Measurements from ENCODE around the gene CEP128. TPM values are rescaled to one million over a fixed set of nuclear protein-coding genes. Genes with fewer than 3 reads are reported as not detected.

CEP128 gene
- total RNA-seq, 2 experiments from 2014 or later, result 12.3 to 13.0 TPM

DNA sequence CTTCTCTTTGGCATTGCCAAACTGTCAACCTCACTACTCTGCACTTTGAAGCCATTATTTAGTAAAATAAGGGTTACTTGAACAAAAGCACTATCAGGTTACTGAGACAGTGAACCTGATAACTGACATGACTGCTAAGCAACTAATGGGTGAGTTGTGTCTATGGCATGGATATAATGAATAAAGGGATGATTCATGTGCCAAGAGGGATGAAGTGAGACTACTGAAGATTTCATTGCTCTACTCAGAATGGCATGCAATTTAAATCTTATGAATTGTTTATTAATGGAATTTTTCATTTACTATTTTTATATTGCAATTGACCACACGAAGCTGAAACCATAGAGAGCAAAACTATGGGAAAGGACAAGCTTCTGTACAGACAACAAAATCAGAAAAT lies 74.4 kb downstream of the CEP128 start:
- no peak for DNase-seq
- H3K4me1 ChIP-seq (ENCODE audit: insufficient read depth, low read length), result no peaks in the 10 kb centered on the region
- Mint-ChIP-seq H3K4me3 (no peak overlapping the region), H3K27ac (no peak overlapping the region), H3K27me3 (no peaks in the 10 kb centered on the region), H3K9me3 (peaks cover 12% of the 10 kb centered on the region), H3K36me3 (ENCODE audit: low read depth) (peaks cover 71% of the 10 kb centered on the region), H3K4me1 (ENCODE audit: low read depth) (no peaks in the 10 kb centered on the region)
- no peaks in the 10 kb centered on the region for H3K27me3 ChIP-seq (ENCODE audit: control insufficient read depth in 1 of 2, insufficient read depth in 2 of 2, low read length in 2 of 2)
- H3K9me3 ChIP-seq (ENCODE audit: control insufficient read depth in 1 of 2, insufficient read depth in 1 of 2, low read length in 2 of 2), result peaks cover 6 to 20% of the 10 kb centered on the region in 2 experiments
- TF ChIP-seq, protein P1, sequence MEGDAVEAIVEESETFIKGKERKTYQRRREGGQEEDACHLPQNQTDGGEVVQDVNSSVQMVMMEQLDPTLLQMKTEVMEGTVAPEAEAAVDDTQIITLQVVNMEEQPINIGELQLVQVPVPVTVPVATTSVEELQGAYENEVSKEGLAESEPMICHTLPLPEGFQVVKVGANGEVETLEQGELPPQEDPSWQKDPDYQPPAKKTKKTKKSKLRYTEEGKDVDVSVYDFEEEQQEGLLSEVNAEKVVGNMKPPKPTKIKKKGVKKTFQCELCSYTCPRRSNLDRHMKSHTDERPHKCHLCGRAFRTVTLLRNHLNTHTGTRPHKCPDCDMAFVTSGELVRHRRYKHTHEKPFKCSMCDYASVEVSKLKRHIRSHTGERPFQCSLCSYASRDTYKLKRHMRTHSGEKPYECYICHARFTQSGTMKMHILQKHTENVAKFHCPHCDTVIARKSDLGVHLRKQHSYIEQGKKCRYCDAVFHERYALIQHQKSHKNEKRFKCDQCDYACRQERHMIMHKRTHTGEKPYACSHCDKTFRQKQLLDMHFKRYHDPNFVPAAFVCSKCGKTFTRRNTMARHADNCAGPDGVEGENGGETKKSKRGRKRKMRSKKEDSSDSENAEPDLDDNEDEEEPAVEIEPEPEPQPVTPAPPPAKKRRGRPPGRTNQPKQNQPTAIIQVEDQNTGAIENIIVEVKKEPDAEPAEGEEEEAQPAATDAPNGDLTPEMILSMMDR (IDR thresholded peaks at IDR 0.05), result no peak
- H3K36me3 ChIP-seq (ENCODE audit: insufficient read depth, low read length), result peaks cover 2% of the 10 kb centered on the region
- intact Hi-C loops (cut with DNase I, micrococcal nuclease), result no loop called here
- ChIA-PET CTCF (no interaction called here), POLR2A (no interaction called here)
- ATAC-seq (ENCODE audit: poor library complexity), result no peak
- no peak overlapping the region for H3K4me3 ChIP-seq (ENCODE audit: low read length)
- H3K27ac ChIP-seq (ENCODE audit: low read depth in 1 of 2, low read length in 2 of 2), result no peak overlapping the region

DNA sequence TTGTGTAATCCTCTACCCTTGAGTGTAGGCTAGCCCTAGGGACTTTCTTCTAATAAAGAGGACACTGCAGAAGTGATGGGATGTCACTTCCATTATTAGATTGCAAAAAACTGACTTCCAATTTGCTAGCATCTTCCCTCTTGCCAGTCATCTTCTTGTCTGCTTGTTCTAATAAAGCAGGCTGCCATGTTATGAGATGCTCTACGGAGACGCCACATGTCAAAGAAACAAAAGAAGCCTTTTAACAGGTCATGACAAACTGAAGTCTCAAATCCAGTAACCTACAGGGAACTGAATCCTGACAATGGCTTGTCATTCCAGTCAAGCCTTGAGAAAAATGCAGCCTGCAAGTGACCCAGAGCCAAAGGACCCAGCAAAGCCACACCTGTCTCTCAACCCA lies 76.0 kb downstream of the CEP128 start:
- Mint-ChIP-seq H3K27ac (no peak overlapping the region), H3K9me3 (peaks cover 12% of the 10 kb centered on the region), H3K4me3 (no peak overlapping the region), H3K36me3 (ENCODE audit: low read depth) (peaks cover 63% of the 10 kb centered on the region), H3K27me3 (no peaks in the 10 kb centered on the region), H3K4me1 (ENCODE audit: low read depth) (no peaks in the 10 kb centered on the region)
- CTCF ChIA-PET, result no interaction called here
- DNase-seq (no peak), ATAC-seq (ENCODE audit: poor library complexity) (no peak)
- Histone ChIP-seq H3K36me3 (ENCODE audit: insufficient read depth, low read length) (peaks cover 2% of the 10 kb centered on the region), H3K4me1 (ENCODE audit: insufficient read depth, low read length) (no peaks in the 10 kb centered on the region), H3K4me3 (ENCODE audit: low read length) (no peak overlapping the region), H3K27ac (ENCODE audit: low read depth in 1 of 2, low read length in 2 of 2) (no peak overlapping the region), H3K9me3 (ENCODE audit: control insufficient read depth in 1 of 2, insufficient read depth in 1 of 2, low read length in 2 of 2) (peaks cover 6 to 20% of the 10 kb centered on the region in 2 experiments), H3K27me3 (ENCODE audit: control insufficient read depth in 1 of 2, insufficient read depth in 2 of 2, low read length in 2 of 2) (no peaks in the 10 kb centered on the region)
- TF ChIP-seq, protein P1 (IDR thresholded peaks at IDR 0.05), result no peak
- POLR2A ChIA-PET, result no interaction called here
- intact Hi-C loops (cut with DNase I, micrococcal nuclease), result no loop called here

DNA sequence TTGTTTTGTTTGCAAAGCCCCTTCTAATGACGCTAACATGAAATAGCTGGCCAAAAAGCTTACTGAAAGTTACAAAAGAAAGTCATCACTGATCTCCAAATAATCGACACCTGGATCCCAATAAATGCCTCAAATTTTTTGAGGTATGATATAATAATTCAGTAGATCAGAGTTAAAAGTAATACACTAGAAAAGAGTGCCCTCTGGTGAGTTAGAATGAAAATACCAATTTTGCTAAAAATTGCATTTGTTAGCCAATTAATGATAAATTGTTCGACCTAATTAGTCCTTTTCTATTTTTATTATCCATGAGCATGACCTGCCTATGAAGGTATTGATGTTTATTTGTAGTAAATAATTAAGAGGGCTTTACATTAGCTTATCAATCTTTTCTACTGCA lies 78.6 kb downstream of the CEP128 start:
- Mint-ChIP-seq H3K4me3 (no peak overlapping the region), H3K27me3 (no peaks in the 10 kb centered on the region), H3K4me1 (ENCODE audit: low read depth) (no peaks in the 10 kb centered on the region), H3K36me3 (ENCODE audit: low read depth) (peaks cover 41% of the 10 kb centered on the region), H3K9me3 (peaks cover 7% of the 10 kb centered on the region), H3K27ac (no peak overlapping the region)
- CTCF ChIA-PET, result no interaction called here
- no peak for DNase-seq
- no peaks in the 10 kb centered on the region for H3K27me3 ChIP-seq (ENCODE audit: control insufficient read depth in 1 of 2, insufficient read depth in 2 of 2, low read length in 2 of 2)
- H3K27ac ChIP-seq (ENCODE audit: low read depth in 1 of 2, low read length in 2 of 2), result no peak overlapping the region
- H3K9me3 ChIP-seq (ENCODE audit: control insufficient read depth in 1 of 2, insufficient read depth in 1 of 2, low read length in 2 of 2), result peaks cover 6 to 11% of the 10 kb centered on the region in 2 experiments
- intact Hi-C loops (cut with DNase I, micrococcal nuclease), result no loop called here
- no peak for ATAC-seq (ENCODE audit: poor library complexity)
- peaks cover 2% of the 10 kb centered on the region for H3K36me3 ChIP-seq (ENCODE audit: insufficient read depth, low read length)
- POLR2A ChIA-PET, result no interaction called here
- H3K4me3 ChIP-seq (ENCODE audit: low read length), result no peak overlapping the region
- no peaks in the 10 kb centered on the region for H3K4me1 ChIP-seq (ENCODE audit: insufficient read depth, low read length)
- TF ChIP-seq, protein P1 (IDR thresholded peaks at IDR 0.05), result no peak
